Kidney (tissue), 14 donors: ENCODE results near the gene SFR1. TPM values are rescaled to one million over a fixed set of nuclear protein-coding genes. Genes with fewer than 3 reads are reported as not detected.
A peak's percentile ranks its signal among the peaks of the same experiment; 100 is the strongest.

Experiments
- DNase-seq, 5 donors: peaks; one replicate each; pipeline ENCODE4 v3.0.0-alpha.2; 2013 to 2020
- FAIRE-seq: peaks from 2 replicates; lab custom pipeline; 2012; peaks lifted over from hg19 to GRCh38; lab: Jason Lieb, UNC
- H3K27ac ChIP-seq, 2 donors: one replicate each; pipeline ENCODE4 v1.7.0; 2013; ENCODE audit warnings: low read depth in 2 of 2, low read length in 2 of 2, inconsistent platforms in 1 of 2
- H3K27me3 ChIP-seq: one replicate; pipeline ENCODE4 v1.7.1; 2013; ENCODE audit warnings: low read length, inconsistent platforms; ENCODE audit not compliant: control insufficient read depth, insufficient read depth
- H3K36me3 ChIP-seq, 3 donors: one replicate each; pipeline versions ENCODE4 v1.7.0 to v1.7.1; 2013; ENCODE audit warnings: low read length in 3 of 3, control low read depth in 1 of 3, inconsistent platforms in 1 of 3; ENCODE audit not compliant: insufficient read depth in 3 of 3, control insufficient read depth in 2 of 3
- H3K4me1 ChIP-seq, 3 donors: one replicate each; pipeline versions ENCODE4 v1.7.0 to v1.7.1; 2013; ENCODE audit warnings: low read length in 3 of 3, inconsistent platforms in 1 of 3, low read depth in 1 of 3; ENCODE audit not compliant: control insufficient read depth in 2 of 3, insufficient read depth in 2 of 3
- H3K4me3 ChIP-seq, 3 donors: one replicate each; pipeline versions ENCODE4 v1.7.0 to v1.8.1; 2013; ENCODE audit warnings: low read length in 3 of 3, control low read depth in 1 of 3, inconsistent platforms in 1 of 3
- H3K9ac ChIP-seq, 3 donors: one replicate each; pipeline versions ENCODE4 v1.7.0 to v1.7.1; 2013; ENCODE audit warnings: low read length in 3 of 3, control low read depth in 1 of 3, inconsistent platforms in 1 of 3
- H3K9me3 ChIP-seq, 3 donors: one replicate each; pipeline versions ENCODE4 v1.7.0 to v1.7.1; 2013; ENCODE audit warnings: low read length in 3 of 3, control low read depth in 1 of 3, inconsistent platforms in 1 of 3; ENCODE audit not compliant: control insufficient read depth in 2 of 3, insufficient read depth in 1 of 3
- intact Hi-C: fragments of 100-400 bp; cut with DNase I; formaldehyde crosslinking; loops from one replicate; pipeline ENCODE4 v1.11.1; 2022
- polyA plus RNA-seq: library from polyadenylated mRNA; stranded (reverse); fragments of 350-450 nt; fragmentation: Illumina TruSeq; extraction: RNeasy Lipid Tissue Mini Kit (QIAGEN cat#74804); gene quantifications from one replicate; pipeline ENCODE4 v1.2.3, GENCODE V29; 2014; ENCODE audit warnings: low read depth, low replicate concordance; ENCODE audit not compliant: insufficient read depth
- total RNA-seq: library from RNA; stranded (reverse); fragmentation: NEBNext Ultra II Directional; extraction: Animal tissue kit (Norgen Biotek cat#: 25700); gene quantifications from one replicate; pipeline ENCODE4 v1.2.1, GENCODE V29; 2021
- TF ChIP-seq, protein P1 (sequence below): IDR thresholded peaks from 3 replicates; pipeline ENCODE4 v1.5.1; 2012; ENCODE audit warnings: mild to moderate bottlenecking, moderate library complexity, borderline replicate concordance; ENCODE audit not compliant: insufficient read depth; ENCODE audit errors: extremely low read depth
- donor health status: control.
- donor health status: control.
- donor health status: control.
- donor health status: control.
- donor health status: control.
- donor health status: DM: yes; HTN: yes; CAD: no.
- donor health status: Normal renal cell carcinoma (clear cell type).

Gene SFR1
- total and polyA plus RNA-seq, 2 donors from 2014 or later: 7.3 to 9.3 TPM

DNA sequence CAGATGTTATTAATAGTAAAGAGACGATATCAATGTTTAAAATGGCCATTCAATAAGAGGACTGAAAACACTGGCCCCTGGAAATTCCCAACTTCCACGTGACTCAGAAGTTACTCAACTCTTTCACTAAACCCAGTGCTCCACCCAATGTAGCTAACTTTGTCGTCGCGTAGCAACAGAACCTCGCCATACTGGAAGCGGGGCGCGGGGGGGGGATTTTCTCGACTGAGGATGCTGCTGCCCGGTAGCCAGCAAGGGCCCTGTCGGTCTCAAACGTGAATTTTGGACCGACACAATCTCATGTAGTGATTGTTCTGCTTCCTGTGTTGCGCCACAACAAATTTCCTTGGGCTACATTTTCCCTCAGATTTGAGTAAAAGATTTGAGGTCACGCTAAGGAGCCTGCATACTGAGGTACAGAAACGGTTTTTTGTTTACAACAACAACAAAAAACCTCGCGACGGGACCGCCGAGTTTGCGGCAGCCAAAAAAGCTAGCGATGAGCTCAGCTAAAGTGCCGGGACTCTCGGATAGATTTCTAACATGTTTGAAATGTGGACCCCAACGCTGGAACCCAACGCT lies 977 bp upstream of the SFR1 start:
- Histone ChIP-seq H3K27ac (peak overlapping the region; percentile 99), H3K9me3 (no peaks in the 10 kb centered on the region), H3K9ac (peak overlapping the region; percentile 88 to 91 (median 90)), H3K27me3 (no peaks in the 10 kb centered on the region), H3K36me3 (no peaks in the 10 kb centered on the region), H3K4me1 (peaks cover 2 to 10% (median 5%) of the 10 kb centered on the region in 3 donors), H3K4me3 (peak overlapping the region; percentile 77 to 84 (median 82))
- DNase-seq (peak; percentile 93 to 98 (median 95)), FAIRE-seq (peak; percentile 57)
- intact Hi-C loops: no loop called here
- TF ChIP-seq, protein P1, sequence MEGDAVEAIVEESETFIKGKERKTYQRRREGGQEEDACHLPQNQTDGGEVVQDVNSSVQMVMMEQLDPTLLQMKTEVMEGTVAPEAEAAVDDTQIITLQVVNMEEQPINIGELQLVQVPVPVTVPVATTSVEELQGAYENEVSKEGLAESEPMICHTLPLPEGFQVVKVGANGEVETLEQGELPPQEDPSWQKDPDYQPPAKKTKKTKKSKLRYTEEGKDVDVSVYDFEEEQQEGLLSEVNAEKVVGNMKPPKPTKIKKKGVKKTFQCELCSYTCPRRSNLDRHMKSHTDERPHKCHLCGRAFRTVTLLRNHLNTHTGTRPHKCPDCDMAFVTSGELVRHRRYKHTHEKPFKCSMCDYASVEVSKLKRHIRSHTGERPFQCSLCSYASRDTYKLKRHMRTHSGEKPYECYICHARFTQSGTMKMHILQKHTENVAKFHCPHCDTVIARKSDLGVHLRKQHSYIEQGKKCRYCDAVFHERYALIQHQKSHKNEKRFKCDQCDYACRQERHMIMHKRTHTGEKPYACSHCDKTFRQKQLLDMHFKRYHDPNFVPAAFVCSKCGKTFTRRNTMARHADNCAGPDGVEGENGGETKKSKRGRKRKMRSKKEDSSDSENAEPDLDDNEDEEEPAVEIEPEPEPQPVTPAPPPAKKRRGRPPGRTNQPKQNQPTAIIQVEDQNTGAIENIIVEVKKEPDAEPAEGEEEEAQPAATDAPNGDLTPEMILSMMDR: no peak

DNA sequence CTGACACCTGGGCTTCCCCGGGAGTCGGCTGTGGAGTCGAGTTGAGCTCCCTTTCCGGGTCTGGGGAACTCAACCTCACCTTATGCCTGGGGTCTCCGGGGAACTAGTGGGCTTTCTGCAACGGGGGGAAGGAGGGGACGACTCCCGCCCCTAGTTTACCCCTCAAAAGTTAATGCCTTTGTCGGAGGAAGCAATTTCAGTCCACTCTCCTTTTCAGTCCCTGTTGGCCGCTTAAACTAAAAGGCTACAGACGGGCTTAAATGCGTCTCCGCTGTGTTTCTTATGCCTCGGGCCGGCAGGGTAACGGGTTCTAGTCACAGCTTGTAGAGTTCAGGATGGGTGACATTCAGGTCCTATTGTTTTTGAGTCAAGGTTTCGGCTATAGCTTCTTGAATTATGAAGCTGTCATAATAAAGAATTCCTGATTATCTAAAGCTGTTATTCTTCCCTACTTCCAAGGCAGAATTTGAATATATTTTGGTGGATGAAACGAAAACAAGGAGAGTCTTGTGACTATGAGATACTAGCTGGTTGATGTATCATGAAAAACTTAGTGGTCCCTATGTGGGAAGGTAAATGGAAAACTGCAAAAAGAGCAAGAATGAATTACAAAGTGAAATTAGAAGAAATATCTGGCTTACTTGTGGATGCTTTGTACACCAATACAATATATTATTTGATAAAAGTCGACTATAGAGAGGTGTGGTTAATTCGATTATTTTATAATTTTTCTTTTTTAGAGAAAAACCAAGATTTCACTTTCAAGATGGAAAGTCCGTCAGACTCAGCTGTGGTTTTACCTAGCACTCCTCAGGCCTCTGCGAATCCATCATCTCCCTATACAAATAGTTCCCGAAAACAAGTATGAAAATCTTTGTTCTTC lies 495 bp downstream of the SFR1 start:
- H3K4me1 ChIP-seq: peaks cover 2 to 10% (median 5%) of the 10 kb centered on the region in 3 donors
- peak overlapping the region; percentile 20 to 98 (median 88) for H3K9ac ChIP-seq
- FAIRE-seq (no peak), DNase-seq (peak in 1 of 5 donors; percentile 7)
- H3K4me3 ChIP-seq: peak overlapping the region; percentile 78 to 92 (median 78)
- H3K9me3 ChIP-seq: no peaks in the 10 kb centered on the region
- TF ChIP-seq, protein P1: no peak
- peak overlapping the region; percentile 77 to 94 for H3K27ac ChIP-seq
- intact Hi-C loops: no loop called here
- H3K27me3 ChIP-seq: no peaks in the 10 kb centered on the region
- no peaks in the 10 kb centered on the region for H3K36me3 ChIP-seq

DNA sequence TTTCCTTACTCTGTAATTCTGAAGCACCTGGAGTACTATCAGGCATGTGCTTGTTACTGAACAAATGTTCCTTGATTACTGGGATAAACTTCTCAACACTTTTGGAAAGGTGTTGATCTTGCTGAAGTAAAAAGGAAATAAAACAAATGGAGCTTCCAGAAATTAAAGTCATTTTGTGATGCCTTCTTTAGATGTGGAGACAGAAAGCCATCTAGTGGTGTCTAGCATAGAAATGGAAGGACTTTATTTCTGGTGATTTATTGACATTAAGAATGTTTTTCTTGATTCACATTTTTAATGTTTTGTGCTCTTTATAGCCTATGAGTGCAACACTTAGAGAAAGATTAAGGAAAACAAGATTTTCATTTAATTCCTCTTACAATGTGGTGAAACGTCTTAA lies 1.4 kb downstream of the SFR1 start:
- Histone ChIP-seq H3K4me1 (peaks cover 2 to 10% (median 5%) of the 10 kb centered on the region in 3 donors), H3K9ac (no peak overlapping the region), H3K27ac (no peak overlapping the region), H3K4me3 (no peak overlapping the region), H3K27me3 (no peaks in the 10 kb centered on the region), H3K9me3 (no peaks in the 10 kb centered on the region), H3K36me3 (no peaks in the 10 kb centered on the region)
- TF ChIP-seq, protein P1: no peak
- DNase-seq (peak in 2 of 5 donors; percentile 17 to 25), FAIRE-seq (peak; percentile 54)
- intact Hi-C loops: no loop called here
